BLaER1 treated with 17β-estradiol and CSF1 and Interleukin-3, amounts not matched to agents 10 nM and 100 nM (cell line): ENCODE data around the gene FXR2.

Source experiments
- H3K27ac ChIP-seq, 11 experiments: shearing (Covaris generic); formaldehyde crosslinking; 2 replicates each; pipeline ENCODE4 v1.8.1; 2022
- H3K27me3 ChIP-seq, 11 experiments: shearing (Covaris generic); formaldehyde crosslinking; 2 replicates each; pipeline ENCODE4 v1.8.1; 2022
- H3K36me3 ChIP-seq, 11 experiments: shearing (Covaris generic); formaldehyde crosslinking; 2 replicates each; pipeline ENCODE4 v1.8.1; 2022
- H3K4me1 ChIP-seq, 10 experiments: shearing (Covaris generic); formaldehyde crosslinking; 2 replicates each; pipeline ENCODE4 v1.8.1; 2022
- H3K4me2 ChIP-seq, 11 experiments: shearing (Covaris generic); formaldehyde crosslinking; 2 replicates each; pipeline ENCODE4 v1.8.1; 2022
- H3K4me3 ChIP-seq, 10 experiments: shearing (Covaris generic); formaldehyde crosslinking; 2 replicates each; pipeline ENCODE4 v1.8.1; 2022
- H3K9ac ChIP-seq, 11 experiments: shearing (Covaris generic); formaldehyde crosslinking; 2 replicates each; pipeline ENCODE4 v1.8.1; 2022
- H3K9me3 ChIP-seq, 11 experiments: shearing (Covaris generic); formaldehyde crosslinking; replicated peaks in 1 of 11; 2 replicates each; pipeline ENCODE4 v1.8.1; 2022
- H4K20me1 ChIP-seq, 11 experiments: shearing (Covaris generic); formaldehyde crosslinking; 2 replicates each; pipeline ENCODE4 v1.8.1; 2022
- Cebpa-rat ChIP-seq, 11 experiments: shearing (Covaris generic); IDR thresholded peaks; 2 replicates each; pipeline ENCODE4 v1.8.1; 2022

The FXR2 gene

DNA sequence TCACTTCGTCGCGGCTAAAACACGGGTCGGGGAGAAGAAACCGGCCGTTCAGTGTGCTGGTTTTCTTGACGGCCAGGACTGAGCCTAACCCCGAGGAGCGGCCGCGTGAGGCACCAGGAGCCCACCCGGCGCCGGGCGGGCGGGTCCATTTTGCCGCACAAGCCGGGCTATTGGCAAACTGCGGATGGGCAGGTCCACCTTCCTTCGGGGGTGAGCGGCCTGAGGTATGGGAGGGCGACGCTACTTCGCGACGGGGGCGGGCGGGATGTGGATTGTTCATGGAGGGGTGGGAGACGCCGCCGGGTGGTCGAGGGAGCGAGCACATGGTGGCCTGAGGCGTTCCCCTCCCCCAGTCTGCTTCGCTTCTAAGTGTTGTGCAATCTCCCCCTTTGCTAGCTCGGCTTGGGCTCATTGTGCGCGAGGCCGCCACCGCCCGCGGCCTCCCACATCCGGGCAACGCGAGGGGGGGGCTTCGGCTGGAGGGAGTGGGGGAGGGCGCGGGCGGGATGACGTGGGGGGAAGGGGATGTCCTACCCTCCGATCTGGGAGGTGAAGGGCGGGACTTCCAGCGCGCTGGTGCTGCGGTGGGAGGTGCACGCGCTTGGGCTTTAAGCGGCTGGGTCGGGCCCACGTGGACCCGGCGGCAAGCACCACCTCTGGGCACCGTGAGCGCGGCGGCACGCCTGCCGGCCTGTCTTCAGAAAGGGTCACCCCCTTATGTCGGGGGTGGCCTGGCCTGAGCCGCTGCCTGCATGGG lies 41.2 kb downstream of the FXR2 start:
- H3K4me2 ChIP-seq, result peak overlapping the region; percentile 81 to 100 (median 98)
- peaks cover 0 to 4% (median 0%) of the 10 kb centered on the region in 11 experiments; a peak in 5 of 22 replicates for H3K9me3 ChIP-seq
- peak overlapping the region; percentile 99 to 100 (median 100) for H3K9ac ChIP-seq
- H3K4me3 ChIP-seq, result peak overlapping the region; percentile 97 to 100 (median 99)
- H3K36me3 ChIP-seq, result peaks cover 76 to 85% (median 84%) of the 10 kb centered on the region in 11 experiments
- H3K27me3 ChIP-seq, result no peaks in the 10 kb centered on the region
- TF ChIP-seq Cebpa-rat (IDR thresholded peaks at IDR 0.05), result peak; percentile 55 to 98 (median 91); a peak in 21 of 22 replicates
- H3K27ac ChIP-seq, result peak overlapping the region; percentile 99 to 100 (median 100)
- peaks cover 49 to 75% (median 58%) of the 10 kb centered on the region in 11 experiments for H4K20me1 ChIP-seq
- H3K4me1 ChIP-seq, result peaks cover 48 to 64% (median 58%) of the 10 kb centered on the region in 10 experiments

DNA sequence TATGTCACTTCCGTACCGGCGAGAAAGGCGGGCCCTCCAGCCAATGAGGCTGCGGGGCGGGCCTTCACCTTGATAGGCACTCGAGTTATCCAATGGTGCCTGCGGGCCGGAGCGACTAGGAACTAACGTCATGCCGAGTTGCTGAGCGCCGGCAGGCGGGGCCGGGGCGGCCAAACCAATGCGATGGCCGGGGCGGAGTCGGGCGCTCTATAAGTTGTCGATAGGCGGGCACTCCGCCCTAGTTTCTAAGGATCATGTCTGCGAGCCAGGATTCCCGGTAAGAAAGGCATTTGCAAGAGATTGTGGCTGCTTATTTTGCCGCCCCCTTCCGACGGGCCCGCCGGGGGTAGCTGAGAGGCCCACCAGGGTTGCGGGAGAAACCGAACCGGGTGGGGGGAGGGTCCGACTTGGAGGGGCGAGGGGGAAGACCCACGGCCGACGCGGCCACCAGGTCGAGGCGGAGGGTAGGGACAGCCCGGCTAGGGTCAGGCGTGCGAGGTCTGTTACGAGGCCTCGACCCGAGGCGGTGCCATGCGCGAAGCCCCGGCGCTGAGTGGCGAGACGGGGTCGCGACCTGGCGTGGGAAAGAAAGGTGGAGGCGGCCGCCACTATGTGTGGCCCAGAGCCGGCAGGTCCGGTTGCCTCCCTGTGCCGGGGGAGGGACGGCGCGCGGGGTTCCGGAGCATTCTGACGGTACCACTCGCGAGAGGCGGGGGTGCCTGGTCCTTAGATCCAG lies 41.9 kb downstream of the FXR2 start:
- Histone ChIP-seq H3K9me3 (peaks cover 0 to 4% (median 0%) of the 10 kb centered on the region in 11 experiments; a peak in 5 of 22 replicates), H3K27ac (peak overlapping the region; percentile 99 to 100 (median 100)), H3K9ac (peak overlapping the region; percentile 99 to 100 (median 100)), H4K20me1 (peaks cover 41 to 70% (median 50%) of the 10 kb centered on the region in 11 experiments), H3K4me3 (peak overlapping the region; percentile 97 to 100 (median 99)), H3K27me3 (no peaks in the 10 kb centered on the region), H3K36me3 (peaks cover 72 to 82% (median 81%) of the 10 kb centered on the region in 11 experiments), H3K4me2 (peak overlapping the region in 10 of 11 experiments; percentile 1 to 50 (median 33); a peak in 16 of 22 replicates), H3K4me1 (peaks cover 41 to 57% (median 51%) of the 10 kb centered on the region in 10 experiments)
- TF ChIP-seq Cebpa-rat (IDR thresholded peaks at IDR 0.05), result no peak

DNA sequence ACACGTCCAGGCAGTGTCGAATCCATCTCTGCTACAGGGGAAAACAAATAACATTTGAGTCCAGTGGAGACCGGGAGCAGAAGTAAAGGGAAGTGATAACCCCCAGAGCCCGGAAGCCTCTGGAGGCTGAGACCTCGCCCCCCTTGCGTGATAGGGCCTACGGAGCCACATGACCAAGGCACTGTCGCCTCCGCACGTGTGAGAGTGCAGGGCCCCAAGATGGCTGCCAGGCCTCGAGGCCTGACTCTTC lies 42.4 kb downstream of the FXR2 start:
- peaks cover 0 to 4% (median 0%) of the 10 kb centered on the region in 11 experiments; a peak in 5 of 22 replicates for H3K9me3 ChIP-seq
- peak overlapping the region; percentile 76 to 100 (median 91) for H3K27ac ChIP-seq
- H3K4me3 ChIP-seq, result peak overlapping the region; percentile 55 to 100 (median 66)
- H3K9ac ChIP-seq, result peak overlapping the region; percentile 83 to 100 (median 91)
- H3K27me3 ChIP-seq, result no peaks in the 10 kb centered on the region
- H3K4me2 ChIP-seq, result peak overlapping the region; percentile 79 to 95 (median 92)
- H3K4me1 ChIP-seq, result peaks cover 36 to 52% (median 46%) of the 10 kb centered on the region in 10 experiments
- H3K36me3 ChIP-seq, result peaks cover 72 to 82% (median 81%) of the 10 kb centered on the region in 11 experiments
- H4K20me1 ChIP-seq, result peaks cover 36 to 70% (median 46%) of the 10 kb centered on the region in 11 experiments
- no peak for TF ChIP-seq Cebpa-rat (IDR thresholded peaks at IDR 0.05)

DNA sequence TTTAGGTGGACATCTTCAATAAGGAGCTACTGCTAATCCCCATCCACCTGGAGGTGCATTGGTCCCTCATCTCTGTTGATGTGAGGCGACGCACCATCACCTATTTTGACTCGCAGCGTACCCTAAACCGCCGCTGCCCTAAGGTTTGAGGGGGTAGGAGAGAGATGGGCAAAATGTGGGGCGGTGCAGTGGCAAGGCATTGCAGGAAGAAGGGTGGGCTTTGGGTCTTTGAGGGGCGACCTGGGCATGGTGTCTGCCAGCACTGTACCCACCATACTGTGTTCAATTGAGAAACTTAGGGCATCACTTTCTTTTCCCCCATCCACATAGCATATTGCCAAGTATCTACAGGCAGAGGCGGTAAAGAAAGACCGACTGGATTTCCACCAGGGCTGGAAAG lies 44.3 kb downstream of the FXR2 start:
- peak overlapping the region in 9 of 11 experiments; percentile 14 to 100 (median 87); a peak in 9 of 22 replicates for H3K9ac ChIP-seq
- peaks cover 17 to 68% (median 27%) of the 10 kb centered on the region in 11 experiments for H4K20me1 ChIP-seq
- no peaks in the 10 kb centered on the region for H3K27me3 ChIP-seq
- no peak for TF ChIP-seq Cebpa-rat (IDR thresholded peaks at IDR 0.05)
- H3K4me2 ChIP-seq, result peak overlapping the region in 6 of 11 experiments; percentile 70 to 95 (median 90); a peak in 7 of 22 replicates
- peaks cover 0 to 4% (median 0%) of the 10 kb centered on the region in 11 experiments; a peak in 5 of 22 replicates for H3K9me3 ChIP-seq
- H3K36me3 ChIP-seq, result peaks cover 72 to 82% (median 81%) of the 10 kb centered on the region in 11 experiments
- H3K27ac ChIP-seq, result peak overlapping the region in 4 of 11 experiments; percentile 87 to 100 (median 91); a peak in 3 of 22 replicates
- peaks cover 17 to 35% (median 27%) of the 10 kb centered on the region in 10 experiments for H3K4me1 ChIP-seq
- H3K4me3 ChIP-seq, result no peak overlapping the region

DNA sequence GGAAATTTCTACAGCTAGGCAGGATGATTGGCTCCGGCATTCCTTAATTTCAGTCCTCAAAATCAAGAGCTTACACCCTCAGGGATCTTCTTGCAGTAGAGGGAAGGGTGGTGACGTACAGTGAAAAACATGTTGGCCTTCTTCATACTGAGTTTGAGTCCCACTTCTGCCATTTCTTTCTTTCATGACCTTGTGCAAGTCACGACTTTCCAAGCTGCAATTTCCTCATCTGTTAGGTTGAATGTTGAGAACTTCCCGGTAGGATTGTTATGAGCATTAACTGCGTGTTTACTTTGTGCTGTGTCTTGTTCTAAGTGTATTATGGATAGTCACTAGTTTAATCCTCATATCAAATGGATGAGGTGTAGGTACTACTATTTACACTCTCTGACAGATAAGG lies 45.1 kb downstream of the FXR2 start:
- Histone ChIP-seq H3K36me3 (peaks cover 72 to 82% (median 81%) of the 10 kb centered on the region in 11 experiments), H3K4me2 (peak overlapping the region in 2 of 11 experiments; percentile 3 to 95; a peak in 1 of 22 replicates), H4K20me1 (peaks cover 15 to 68% (median 24%) of the 10 kb centered on the region in 11 experiments), H3K9ac (peak overlapping the region in 6 of 11 experiments; percentile 4 to 91 (median 35); a peak in 4 of 22 replicates), H3K9me3 (peaks cover 0 to 4% (median 0%) of the 10 kb centered on the region in 11 experiments; a peak in 5 of 22 replicates), H3K4me1 (peaks cover 10 to 41% (median 21%) of the 10 kb centered on the region in 10 experiments), H3K27ac (no peak overlapping the region; a peak in 1 of 22 replicates), H3K27me3 (no peaks in the 10 kb centered on the region), H3K4me3 (no peak overlapping the region)
- TF ChIP-seq Cebpa-rat (IDR thresholded peaks at IDR 0.05), result no peak

DNA sequence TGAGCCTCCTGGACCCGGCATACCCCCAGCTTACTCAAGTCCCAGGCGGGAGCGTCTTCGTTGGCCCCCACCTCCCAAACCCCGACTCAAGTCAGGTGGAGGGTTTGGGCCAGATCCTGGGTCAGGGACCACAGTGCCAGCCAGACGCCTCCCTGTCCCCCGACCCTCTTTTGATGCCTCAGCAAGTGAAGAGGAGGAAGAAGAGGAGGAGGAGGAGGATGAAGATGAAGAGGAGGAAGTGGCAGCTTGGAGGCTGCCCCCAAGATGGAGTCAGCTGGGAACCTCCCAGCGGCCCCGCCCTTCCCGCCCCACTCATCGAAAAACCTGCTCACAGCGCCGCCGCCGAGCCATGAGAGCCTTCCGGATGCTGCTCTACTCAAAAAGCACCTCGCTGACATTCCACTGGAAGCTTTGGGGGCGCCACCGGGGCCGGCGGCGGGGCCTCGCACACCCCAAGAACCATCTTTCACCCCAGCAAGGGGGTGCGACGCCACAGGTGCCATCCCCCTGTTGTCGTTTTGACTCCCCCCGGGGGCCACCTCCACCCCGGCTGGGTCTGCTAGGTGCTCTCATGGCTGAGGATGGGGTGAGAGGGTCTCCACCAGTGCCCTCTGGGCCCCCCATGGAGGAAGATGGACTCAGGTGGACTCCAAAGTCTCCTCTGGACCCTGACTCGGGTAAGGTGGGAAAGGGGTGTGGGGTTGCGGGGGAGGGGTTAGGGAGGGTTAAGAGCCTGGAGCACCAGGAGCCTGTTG lies 51.4 kb downstream of the FXR2 start:
- Histone ChIP-seq H4K20me1 (peaks cover 4 to 57% (median 13%) of the 10 kb centered on the region in 11 experiments; a peak in 17 of 22 replicates), H3K4me1 (peaks cover 31 to 48% (median 40%) of the 10 kb centered on the region in 10 experiments), H3K27ac (peak overlapping the region in 9 of 11 experiments; percentile 20 to 99 (median 97); a peak in 13 of 22 replicates), H3K9me3 (no peaks in the 10 kb centered on the region), H3K4me2 (peak overlapping the region; percentile 91 to 100 (median 96)), H3K4me3 (peak overlapping the region; percentile 81 to 98 (median 88)), H3K9ac (peak overlapping the region; percentile 88 to 98 (median 94); a peak in 21 of 22 replicates), H3K27me3 (no peaks in the 10 kb centered on the region), H3K36me3 (peaks cover 47 to 78% (median 57%) of the 10 kb centered on the region in 11 experiments)
- TF ChIP-seq Cebpa-rat (IDR thresholded peaks at IDR 0.05), result no peak

DNA sequence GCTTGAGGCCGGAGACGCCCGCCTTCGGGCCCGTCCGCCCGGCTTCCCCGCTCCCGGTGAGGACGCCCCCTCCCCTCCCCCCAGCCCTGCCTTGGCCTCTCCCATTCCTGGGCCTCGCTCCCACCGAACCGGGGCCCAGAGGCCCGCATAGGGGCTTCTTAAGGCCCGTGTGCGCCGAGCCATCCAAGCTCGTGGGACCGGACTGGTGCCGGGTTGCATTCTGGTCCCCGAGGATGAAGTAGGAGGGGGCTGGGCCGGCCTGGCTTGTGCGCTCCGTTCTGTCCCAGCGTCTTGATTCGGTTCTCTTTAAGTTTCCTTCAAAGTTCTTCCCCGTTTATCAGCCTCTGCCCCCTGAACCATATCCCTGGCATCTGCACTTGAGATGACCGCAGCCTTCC lies 52.5 kb downstream of the FXR2 start:
- Histone ChIP-seq H3K36me3 (peaks cover 40 to 71% (median 50%) of the 10 kb centered on the region in 11 experiments), H3K9me3 (no peaks in the 10 kb centered on the region), H3K4me1 (peaks cover 40 to 59% (median 50%) of the 10 kb centered on the region in 10 experiments), H3K4me2 (peak overlapping the region; percentile 91 to 100 (median 96)), H3K4me3 (peak overlapping the region; percentile 81 to 98 (median 88)), H3K9ac (peak overlapping the region; percentile 88 to 98 (median 94)), H4K20me1 (peaks cover 4 to 51% (median 13%) of the 10 kb centered on the region in 11 experiments; a peak in 17 of 22 replicates), H3K27ac (peak overlapping the region; percentile 76 to 99 (median 97)), H3K27me3 (no peaks in the 10 kb centered on the region)
- no peak for TF ChIP-seq Cebpa-rat (IDR thresholded peaks at IDR 0.05)
